NCI-H1436 (cell line): Measurements from ENCODE around the gene MPG.
"Not testable (repeated sequence)": the region's sequence is repeated elsewhere in the genome, so short reads cannot be mapped to it uniquely, and the experiment has no call there.

ENCODE experiments used
- DNase-seq: peaks from one replicate; lab custom pipeline; 2025; lab: John Stamatoyannopoulos, UW

The MPG gene

GRCh38 chr16:112153-112840 is 34.3 kb downstream of the MPG start:
- DNase-seq, result no peak

GRCh38 chr16:114327-114726 is 36.3 kb downstream of the MPG start:
- DNase-seq, result no peak

- DNase-seq, result no peak
Observed at GRCh38 chr16:116015-116414, 38.0 kb downstream of the MPG start.

GRCh38 chr16:117379-118365 is 39.6 kb downstream of the MPG start:
- peak; percentile 83 for DNase-seq

- DNase-seq, result no peak
Observed at GRCh38 chr16:118857-119256, 40.8 kb downstream of the MPG start.

GRCh38 chr16:119295-119694 is 41.3 kb downstream of the MPG start:
- DNase-seq, result no peak

- no peak for DNase-seq
Observed at GRCh38 chr16:119835-120491, 41.9 kb downstream of the MPG start.

GRCh38 chr16:120756-121155 is 42.7 kb downstream of the MPG start:
- DNase-seq, result no peak

GRCh38 chr16:122361-122760 is 44.3 kb downstream of the MPG start:
- no peak for DNase-seq

GRCh38 chr16:123558-124350 is 45.7 kb downstream of the MPG start:
- not testable (repeated sequence) for DNase-seq

GRCh38 chr16:125011-125410 is 47.0 kb downstream of the MPG start:
- DNase-seq, result no peak

GRCh38 chr16:129075-129474 is 51.0 kb downstream of the MPG start:
- no peak for DNase-seq

GRCh38 chr16:130533-131173 is 52.6 kb downstream of the MPG start:
- DNase-seq, result no peak

GRCh38 chr16:132120-132519 is 54.1 kb downstream of the MPG start:
- DNase-seq, result no peak

- no peak for DNase-seq
Observed at GRCh38 chr16:133716-134115, 55.7 kb downstream of the MPG start.
